Fibroblast of skin of right quadriceps (primary cell): Measurements from ENCODE around the gene PCDH17.

Experiments used
- DNase-seq: peaks from one replicate; pipeline ENCODE4 v3.0.0-alpha.2; 2013

PCDH17 gene

DNA sequence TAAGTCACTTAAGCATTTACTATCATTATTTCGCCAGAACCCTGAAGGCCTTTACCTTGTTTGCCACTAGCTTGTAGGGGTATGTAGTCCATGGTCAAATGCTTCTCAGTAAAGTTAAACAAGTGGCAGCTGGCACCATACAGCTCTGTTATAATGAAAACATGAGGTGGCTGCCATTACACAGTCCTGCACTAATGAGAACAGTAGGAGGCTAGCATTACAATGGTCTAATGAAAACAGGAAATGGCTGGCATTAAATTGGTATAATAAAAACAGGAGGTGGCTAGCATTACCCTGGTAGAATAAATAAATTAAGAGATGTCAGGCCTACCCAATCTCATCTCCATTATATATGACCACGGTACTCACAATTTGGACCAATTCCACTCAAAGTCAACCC lies 107.5 kb downstream of the PCDH17 start:
- no peak for DNase-seq

DNA sequence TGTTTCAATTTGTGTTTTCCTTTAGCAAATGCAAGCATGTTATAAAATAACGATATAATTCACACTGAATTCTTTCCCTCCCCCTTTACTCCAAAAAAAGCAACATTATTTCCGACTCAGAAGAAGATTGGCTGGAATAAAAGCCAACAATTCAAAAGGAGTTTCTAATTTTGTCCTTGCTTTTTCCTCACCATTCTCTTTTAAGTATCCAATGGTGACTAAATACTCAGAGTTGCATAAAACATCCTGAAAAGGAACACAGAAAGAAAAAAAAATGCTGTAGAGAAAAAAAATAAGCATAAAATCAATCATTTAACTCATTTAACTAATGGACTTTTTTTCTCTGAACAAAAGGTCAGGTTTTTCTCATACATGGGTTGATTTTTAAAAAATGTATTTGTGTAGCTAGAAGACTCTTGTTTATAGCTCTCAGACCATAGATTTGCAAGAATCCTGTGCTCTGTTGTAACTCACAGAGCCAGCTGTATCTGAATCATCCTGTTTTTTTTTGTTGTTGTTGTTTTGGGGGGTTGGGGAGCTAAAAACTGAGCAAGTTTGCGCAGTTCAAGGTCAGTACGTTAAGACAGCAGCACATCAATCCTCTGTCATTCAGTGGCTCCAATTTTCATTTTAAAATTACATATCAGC lies 108.1 kb downstream of the PCDH17 start:
- no peak for DNase-seq

DNA sequence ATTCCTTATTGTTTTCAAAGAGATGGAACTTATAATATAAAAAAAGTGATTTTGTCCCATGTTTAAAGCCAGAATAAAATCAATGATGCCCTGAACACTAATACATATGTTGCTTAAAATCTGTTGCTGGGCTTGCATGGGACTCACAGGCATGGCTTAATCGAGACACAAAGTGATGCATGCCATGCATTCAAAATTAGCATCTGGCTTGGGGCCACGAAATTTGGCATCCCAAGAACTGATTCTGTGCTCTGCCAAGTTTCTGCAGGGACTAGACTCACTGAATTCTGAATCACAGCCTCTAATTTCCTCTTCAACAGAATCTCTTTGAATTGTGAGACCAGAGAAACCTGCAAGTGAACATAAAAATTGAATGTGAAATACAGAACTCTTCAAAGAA lies 109.2 kb downstream of the PCDH17 start:
- peak; percentile 1 for DNase-seq

DNA sequence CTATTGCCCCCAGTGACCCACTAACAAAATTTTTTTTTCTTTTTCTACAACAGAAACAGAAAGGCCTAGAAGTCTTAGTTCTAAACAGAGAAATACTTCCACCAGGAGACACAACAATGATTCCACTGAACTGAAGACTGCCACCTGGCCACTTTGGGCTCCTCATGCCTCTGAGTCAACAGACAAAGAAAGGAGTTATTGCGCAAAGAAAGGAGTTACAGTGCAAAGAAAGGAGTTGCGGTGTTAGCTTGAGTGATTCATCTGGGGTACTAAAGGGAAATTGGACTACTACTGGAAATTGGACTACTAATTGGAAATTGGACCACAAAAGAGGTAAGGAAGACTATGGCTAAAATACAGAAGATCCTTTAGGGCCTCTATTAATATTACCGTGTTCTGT lies 116.6 kb downstream of the PCDH17 start:
- no peak for DNase-seq

GRCh38 chr13:57760951-57761350 lies 129.4 kb downstream of the PCDH17 start:
- no peak for DNase-seq

DNA sequence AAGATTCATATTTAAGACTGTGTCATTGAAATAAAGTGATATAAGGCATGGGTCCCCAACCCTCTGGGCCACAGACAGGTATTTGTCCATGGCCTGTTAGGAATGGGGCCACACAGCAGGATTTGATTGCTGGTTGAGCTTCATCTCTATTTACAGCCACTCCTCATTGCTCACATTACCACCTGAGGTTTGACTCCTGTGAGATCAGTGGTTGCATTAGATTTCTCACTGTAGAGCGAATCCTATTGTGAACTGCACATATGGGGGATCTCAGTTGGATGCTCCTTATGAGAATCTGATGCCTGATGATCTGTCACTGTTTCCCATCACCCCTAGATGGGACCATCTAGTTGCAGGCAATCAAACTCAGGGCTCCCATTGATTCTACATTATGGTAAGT lies 132.1 kb downstream of the PCDH17 start:
- DNase-seq: no peak
